GM21529 (cell line): ENCODE data around the gene NGB.

ENCODE experiments used
- ATAC-seq: cut with Tn5 transposase; IDR thresholded peaks from one replicate; pipeline ENCODE4 v1.9.1; 2021; ENCODE audit not compliant: unreplicated experiment

The NGB gene

GRCh38 chr14:77238996-77239395, 32.0 kb downstream of the NGB start:
- ATAC-seq, result no peak

DNA sequence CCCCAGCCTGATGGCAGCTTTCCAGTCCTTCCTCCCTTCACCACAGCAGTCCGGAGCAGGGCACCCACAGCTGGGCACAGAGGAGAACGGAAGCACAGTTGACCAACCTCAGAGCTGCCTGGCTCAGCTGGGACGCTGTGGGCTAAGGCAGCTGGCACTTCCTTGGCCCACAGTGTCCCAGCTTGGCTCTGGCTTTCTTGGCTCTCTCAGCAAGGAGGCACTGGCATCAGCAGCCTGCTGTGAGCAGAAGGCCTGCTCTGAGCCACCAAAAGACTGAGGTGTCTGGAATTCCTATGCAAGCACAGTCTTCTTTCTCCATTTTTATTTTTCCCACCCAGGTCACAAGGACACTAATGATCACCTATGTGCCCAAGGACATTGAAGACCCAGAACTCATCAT, 32.6 kb downstream of the NGB start:
- no peak for ATAC-seq

DNA sequence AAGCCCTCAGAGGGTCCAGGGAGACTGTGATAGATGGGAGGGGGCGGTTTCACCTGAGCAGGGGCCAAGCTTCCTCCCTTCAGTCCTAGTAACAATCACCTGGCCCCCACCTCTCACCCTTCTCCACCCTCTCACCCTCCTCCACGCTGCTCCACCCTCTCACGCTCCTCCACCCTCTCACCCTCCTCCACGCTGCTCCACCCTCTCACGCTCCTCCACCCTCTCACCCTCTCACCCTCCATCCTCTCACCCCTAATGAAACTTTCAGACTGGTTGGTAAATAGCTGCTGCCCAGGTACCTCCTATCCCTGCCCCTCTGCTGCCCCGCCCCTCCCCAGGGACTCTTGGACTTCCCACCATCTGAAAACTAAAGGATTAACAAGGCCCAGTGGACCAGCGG, 34.2 kb downstream of the NGB start:
- ATAC-seq, result no peak

DNA sequence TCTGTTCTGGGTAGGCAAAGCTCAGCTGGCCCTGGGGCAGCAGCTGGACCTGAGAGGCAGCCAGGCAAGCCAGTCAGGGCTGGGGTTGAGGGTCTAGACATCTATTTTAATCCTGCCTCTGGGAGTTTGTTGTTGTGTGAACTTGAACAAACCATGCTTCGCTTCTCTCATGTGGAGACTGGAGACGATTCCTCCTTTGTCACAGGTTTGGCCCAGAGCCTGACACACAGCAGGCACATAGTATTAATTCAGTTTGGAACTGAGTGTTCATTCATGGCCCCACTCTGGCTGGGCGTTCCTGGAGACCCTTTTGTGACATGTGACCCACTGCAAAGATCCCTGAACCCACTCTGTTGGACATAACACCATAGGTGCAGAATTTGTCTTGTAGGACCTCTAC, 39.3 kb downstream of the NGB start:
- ATAC-seq, result no peak

- no peak for ATAC-seq
Measured at GRCh38 chr14:77230914-77231313, 40.1 kb downstream of the NGB start.

DNA sequence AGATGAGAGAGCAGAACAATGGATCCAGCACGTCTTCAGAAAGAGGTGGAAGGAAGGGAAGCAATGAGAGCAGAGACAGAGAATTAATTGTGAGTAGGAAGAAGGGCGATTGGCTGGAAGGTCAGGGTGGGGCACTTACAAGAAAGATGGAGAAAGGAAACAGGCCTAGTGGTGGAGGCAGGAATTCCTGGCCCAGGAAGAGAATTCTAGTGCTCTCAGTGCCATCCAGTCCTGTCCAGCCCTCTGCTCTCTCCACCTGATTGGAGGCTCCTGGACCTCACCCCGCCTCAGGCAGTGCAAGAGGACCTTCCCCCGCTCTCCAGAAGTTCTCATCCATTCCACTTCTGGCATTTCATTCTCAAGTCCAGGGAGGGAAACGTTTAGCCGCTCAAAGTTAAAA, 43.0 kb downstream of the NGB start:
- no peak for ATAC-seq

- ATAC-seq, result no peak
Measured at GRCh38 chr14:77225892-77226557, 45.0 kb downstream of the NGB start.

- ATAC-seq, result no peak
Measured at GRCh38 chr14:77225254-77225653, 45.8 kb downstream of the NGB start.

DNA sequence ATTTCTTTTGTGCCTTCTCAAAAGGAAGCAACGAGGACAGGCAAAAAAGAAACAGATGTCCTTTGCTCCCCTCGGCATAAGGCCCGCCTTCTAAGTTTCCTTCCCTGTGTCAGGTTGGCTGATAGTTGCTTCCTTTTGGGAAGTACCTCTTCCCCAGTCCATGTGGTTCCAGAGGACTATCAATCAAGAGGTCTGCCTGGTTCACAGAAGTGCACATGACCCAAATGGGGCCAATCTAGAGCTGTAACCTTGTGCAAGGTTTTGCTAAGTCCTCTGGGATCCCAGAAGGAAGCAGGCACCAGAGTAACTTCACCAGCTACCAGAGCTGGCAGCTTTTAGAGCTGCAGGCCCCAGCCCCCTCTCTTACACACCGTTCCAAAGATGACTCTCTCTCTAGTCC, 46.8 kb downstream of the NGB start:
- no peak for ATAC-seq

GRCh38 chr14:77222546-77223225, 48.3 kb downstream of the NGB start:
- no peak for ATAC-seq

GRCh38 chr14:77221241-77221871, 49.6 kb downstream of the NGB start:
- no peak for ATAC-seq

DNA sequence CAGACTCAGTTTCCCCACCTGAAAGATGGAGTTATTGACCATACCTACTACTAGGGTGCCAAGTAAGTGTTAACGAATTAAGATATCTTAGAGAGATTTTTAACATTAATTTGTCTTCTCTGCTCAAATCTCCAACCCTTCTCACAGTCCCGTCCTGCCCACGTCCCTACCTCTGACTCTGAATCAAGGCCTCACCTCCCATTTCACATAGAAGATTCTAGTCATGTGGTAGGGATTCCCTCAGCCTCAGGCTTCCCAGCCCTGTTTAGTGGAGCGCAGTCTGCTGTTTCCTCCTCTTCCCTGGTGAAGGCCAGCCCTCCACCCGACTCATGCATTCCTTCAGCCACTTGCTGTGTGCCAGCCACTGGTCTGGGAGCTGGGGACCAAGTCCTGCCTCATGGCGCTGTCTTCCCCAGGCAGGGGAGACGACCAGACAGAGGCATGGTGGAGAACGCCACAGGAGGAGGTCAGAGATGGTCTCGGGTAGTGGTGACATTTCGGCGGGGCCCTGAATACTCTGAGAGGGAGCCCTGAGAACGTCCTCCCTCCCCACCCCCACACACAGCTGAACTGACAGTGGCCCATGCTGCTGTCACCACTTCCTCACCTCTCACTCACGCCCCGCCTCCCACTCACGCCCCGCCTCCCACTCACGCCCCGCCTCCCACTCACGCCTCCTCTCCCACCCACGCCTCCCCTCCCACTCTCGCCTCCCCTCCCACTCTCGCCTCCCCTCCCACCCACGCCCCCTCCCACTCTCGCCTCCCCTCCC, 50.6 kb downstream of the NGB start:
- ATAC-seq, result no peak

GRCh38 chr14:77219591-77219990, 51.4 kb downstream of the NGB start:
- no peak for ATAC-seq

DNA sequence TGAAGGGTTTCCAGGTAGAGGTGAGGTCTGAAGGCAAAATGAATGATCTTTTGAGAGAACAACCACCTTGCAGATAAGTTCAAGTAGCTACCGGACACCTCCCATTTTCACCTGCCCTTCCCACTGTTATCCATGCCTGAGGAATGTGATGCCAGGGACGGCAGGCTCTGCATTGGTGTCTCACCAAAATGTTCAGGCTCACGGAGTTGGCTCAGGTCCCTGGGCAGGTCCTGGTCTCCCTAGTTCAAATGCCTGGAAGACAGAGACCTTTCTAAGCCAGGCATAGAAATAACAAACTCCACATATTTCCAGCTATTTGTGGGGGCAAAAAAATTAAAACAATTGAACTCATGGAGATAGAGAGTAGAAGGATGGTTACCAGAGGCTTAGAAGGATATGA, 53.5 kb downstream of the NGB start:
- no peak for ATAC-seq
